GM20431 (cell line): ENCODE measurements around the gene RIN3.
"Not testable (repeated sequence)": the region's sequence is repeated elsewhere in the genome, so short reads cannot be mapped to it uniquely, and the experiment has no call there.

Source experiments
- in situ Hi-C: fragments of 300-500 bp; cut with MseI, MboI; formaldehyde crosslinking; loops from one replicate; pipeline ENCODE4 v1.15.0; 2020; ENCODE audit warnings: low sequenced_read_pairs; ENCODE audit not compliant: unreplicated experiment

RIN3 gene

GRCh38 chr14:92523752-92524151 is 10.2 kb downstream of the RIN3 start:
- in situ Hi-C loops: no loop called here

GRCh38 chr14:92524602-92525185 is 11.1 kb downstream of the RIN3 start:
- in situ Hi-C loops: no loop called here

- in situ Hi-C loops: no loop called here
Observed at GRCh38 chr14:92525322-92526095, 11.9 kb downstream of the RIN3 start.

- in situ Hi-C loops: no loop called here
Observed at GRCh38 chr14:92527721-92528120, 14.1 kb downstream of the RIN3 start.

- in situ Hi-C loops: no loop called here
Observed at GRCh38 chr14:92528486-92529100, 15.0 kb downstream of the RIN3 start.

- in situ Hi-C loops: no loop called here
Observed at GRCh38 chr14:92529903-92530302, 16.3 kb downstream of the RIN3 start.

GRCh38 chr14:92531106-92531873 is 17.7 kb downstream of the RIN3 start:
- in situ Hi-C loops: no loop called here

- in situ Hi-C loops: no loop called here
Observed at GRCh38 chr14:92532490-92533163, 19.0 kb downstream of the RIN3 start.

GRCh38 chr14:92534932-92535643 is 21.5 kb downstream of the RIN3 start:
- in situ Hi-C loops: no loop called here

GRCh38 chr14:92536231-92536630 is 22.6 kb downstream of the RIN3 start:
- in situ Hi-C loops: not testable (repeated sequence)

- in situ Hi-C loops: no loop called here
Observed at GRCh38 chr14:92538412-92538985, 24.9 kb downstream of the RIN3 start.

GRCh38 chr14:92539419-92539818 is 25.8 kb downstream of the RIN3 start:
- in situ Hi-C loops: no loop called here

GRCh38 chr14:92539875-92540274 is 26.3 kb downstream of the RIN3 start:
- in situ Hi-C loops: no loop called here

GRCh38 chr14:92540472-92541048 is 27.0 kb downstream of the RIN3 start:
- in situ Hi-C loops: no loop called here

- in situ Hi-C loops: no loop called here
Observed at GRCh38 chr14:92542766-92543554, 29.4 kb downstream of the RIN3 start.

GRCh38 chr14:92544051-92544720 is 30.6 kb downstream of the RIN3 start:
- in situ Hi-C loops: no loop called here

GRCh38 chr14:92546347-92547053 is 32.9 kb downstream of the RIN3 start:
- in situ Hi-C loops: no loop called here
